Measurements from ENCODE around the gene MDM2.

Gene MDM2

DNA sequence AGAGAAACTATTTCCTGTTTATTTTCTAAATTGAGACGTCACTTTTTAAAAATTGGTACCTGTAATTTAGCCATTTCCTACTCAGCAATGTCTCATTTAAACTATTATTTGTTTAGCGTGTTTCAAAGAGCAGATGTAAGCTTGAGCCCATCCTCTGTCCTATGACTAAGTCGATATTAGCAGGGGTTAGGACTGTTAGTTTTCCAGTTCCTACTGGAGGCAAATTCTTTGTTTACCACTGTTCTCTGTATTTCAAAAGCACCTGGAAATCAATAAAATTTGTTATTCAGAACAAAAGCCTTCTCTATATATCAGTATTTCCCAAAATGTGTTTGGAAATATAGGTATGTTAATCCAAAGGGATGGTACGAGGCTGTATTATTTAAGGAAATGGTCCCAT, 42.4 kb downstream of the MDM2 start:
- no peak for DNase-seq (ENCODE audit: low spot score)
- in situ Hi-C loops (cut with MboI; ENCODE audit: low pct_unique_long_range_greater_than_20kb, low sequenced_read_pairs, unreplicated experiment) = loop anchor here (10.0 kb wide), 1 partner anchor 224 kb away; no protein-coding TSS in a partner anchor
- TF ChIP-seq, protein P1, sequence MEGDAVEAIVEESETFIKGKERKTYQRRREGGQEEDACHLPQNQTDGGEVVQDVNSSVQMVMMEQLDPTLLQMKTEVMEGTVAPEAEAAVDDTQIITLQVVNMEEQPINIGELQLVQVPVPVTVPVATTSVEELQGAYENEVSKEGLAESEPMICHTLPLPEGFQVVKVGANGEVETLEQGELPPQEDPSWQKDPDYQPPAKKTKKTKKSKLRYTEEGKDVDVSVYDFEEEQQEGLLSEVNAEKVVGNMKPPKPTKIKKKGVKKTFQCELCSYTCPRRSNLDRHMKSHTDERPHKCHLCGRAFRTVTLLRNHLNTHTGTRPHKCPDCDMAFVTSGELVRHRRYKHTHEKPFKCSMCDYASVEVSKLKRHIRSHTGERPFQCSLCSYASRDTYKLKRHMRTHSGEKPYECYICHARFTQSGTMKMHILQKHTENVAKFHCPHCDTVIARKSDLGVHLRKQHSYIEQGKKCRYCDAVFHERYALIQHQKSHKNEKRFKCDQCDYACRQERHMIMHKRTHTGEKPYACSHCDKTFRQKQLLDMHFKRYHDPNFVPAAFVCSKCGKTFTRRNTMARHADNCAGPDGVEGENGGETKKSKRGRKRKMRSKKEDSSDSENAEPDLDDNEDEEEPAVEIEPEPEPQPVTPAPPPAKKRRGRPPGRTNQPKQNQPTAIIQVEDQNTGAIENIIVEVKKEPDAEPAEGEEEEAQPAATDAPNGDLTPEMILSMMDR (IDR thresholded peaks at IDR 0.05; ENCODE audit: extremely low read depth, insufficient read depth, missing control alignments) = no peak

DNA sequence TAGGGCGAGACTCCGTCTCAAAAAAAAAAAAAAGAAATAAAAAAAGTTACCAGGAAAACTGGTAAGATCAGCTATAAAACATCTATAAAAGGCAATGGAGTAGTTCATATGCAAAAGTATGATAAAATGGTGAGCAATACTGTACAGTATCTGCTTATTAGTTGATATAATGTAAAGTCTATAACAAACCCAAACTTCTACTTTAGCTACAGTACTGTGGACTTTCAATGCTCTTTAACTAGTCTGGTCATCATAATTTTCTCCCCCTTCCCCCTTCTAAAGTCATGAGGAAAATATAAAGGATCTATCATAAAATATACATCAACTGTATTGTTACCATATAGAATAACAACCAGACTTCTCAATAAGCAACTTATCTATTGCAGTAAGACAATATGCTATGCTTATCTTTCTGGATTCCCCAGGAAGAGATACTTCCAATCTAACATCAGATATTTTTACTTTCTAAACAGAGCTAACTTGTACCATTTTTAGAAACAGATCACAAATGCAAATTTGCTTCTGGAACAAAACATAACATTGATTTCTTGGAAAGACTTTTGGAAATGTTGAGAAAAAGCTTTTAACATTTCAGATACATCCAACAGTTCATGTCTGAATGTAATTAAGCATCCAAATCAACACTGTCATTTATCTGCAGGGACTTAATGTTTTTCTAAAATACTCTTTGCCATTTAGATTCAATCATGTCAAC, 43.8 kb downstream of the MDM2 start:
- TF ChIP-seq, protein P1 (IDR thresholded peaks at IDR 0.05; ENCODE audit: extremely low read depth, insufficient read depth, missing control alignments) = no peak
- in situ Hi-C loops (cut with MboI; ENCODE audit: low pct_unique_long_range_greater_than_20kb, low sequenced_read_pairs, unreplicated experiment) = loop anchor here (10.0 kb wide), 1 partner anchor 223 kb away; no protein-coding TSS in a partner anchor
- DNase-seq (ENCODE audit: low spot score) = no peak

DNA sequence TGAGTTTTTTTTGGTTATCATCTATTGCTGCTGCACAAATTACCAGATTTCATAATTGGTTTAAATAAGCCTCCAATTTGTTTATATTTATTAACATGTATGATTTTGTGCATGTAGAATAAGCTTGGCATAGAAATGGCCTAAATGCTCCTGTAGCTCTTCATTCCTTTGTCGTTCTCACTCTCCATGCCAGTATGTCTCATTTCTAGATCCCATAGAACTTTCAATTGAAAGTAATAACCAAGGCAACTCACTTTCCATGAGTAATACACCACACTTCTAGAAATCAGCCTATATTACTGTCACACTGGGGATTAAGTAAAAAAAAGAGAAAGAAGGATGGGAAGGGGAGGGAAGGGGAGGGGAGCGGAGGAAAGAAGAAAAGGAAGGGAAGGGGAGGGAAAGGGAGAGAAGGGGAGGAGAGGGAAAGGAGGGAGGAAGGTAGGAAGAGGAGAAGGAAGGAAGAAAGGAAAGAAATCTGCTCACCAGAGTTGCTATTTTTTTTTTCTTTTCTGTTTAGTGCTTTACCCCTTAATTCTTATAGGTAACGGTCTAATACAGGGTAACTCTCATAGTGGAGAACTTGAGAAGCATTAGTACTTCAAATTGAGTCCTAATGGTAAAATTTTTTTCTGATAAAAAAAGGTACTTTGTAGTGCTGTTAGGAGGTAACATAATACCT, 45.6 kb downstream of the MDM2 start:
- TF ChIP-seq, protein P1 (IDR thresholded peaks at IDR 0.05; ENCODE audit: extremely low read depth, insufficient read depth, missing control alignments) = no peak
- no peak for DNase-seq (ENCODE audit: low spot score)
- in situ Hi-C loops (cut with MboI; ENCODE audit: low pct_unique_long_range_greater_than_20kb, low sequenced_read_pairs, unreplicated experiment) = loop anchor here (10.0 kb wide), 1 partner anchor 221 kb away; no protein-coding TSS in a partner anchor

DNA sequence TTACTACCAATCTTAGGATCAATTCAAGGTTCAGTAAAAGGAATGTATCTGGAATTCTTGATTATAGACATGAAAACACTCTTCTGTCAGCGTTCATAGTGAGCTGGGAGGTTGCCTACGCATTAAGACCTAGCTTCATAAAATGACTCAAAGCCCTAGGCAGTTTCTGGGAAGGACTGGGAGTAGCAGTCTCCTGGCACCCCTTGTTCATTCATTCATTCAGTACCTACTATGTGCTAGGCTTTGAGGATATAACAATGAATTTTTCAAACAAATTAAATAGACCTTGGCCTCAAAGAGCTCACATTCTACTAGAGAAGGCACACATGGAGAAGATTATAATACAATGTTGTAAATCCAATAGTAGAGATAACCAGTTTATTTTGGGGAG, 46.1 kb downstream of the MDM2 start:
- no peak for DNase-seq (ENCODE audit: low spot score)
- TF ChIP-seq, protein P1 (IDR thresholded peaks at IDR 0.05; ENCODE audit: extremely low read depth, insufficient read depth, missing control alignments) = no peak
- in situ Hi-C loops (cut with MboI; ENCODE audit: low pct_unique_long_range_greater_than_20kb, low sequenced_read_pairs, unreplicated experiment) = loop anchor here (10.0 kb wide), 1 partner anchor 221 kb away; no protein-coding TSS in a partner anchor

DNA sequence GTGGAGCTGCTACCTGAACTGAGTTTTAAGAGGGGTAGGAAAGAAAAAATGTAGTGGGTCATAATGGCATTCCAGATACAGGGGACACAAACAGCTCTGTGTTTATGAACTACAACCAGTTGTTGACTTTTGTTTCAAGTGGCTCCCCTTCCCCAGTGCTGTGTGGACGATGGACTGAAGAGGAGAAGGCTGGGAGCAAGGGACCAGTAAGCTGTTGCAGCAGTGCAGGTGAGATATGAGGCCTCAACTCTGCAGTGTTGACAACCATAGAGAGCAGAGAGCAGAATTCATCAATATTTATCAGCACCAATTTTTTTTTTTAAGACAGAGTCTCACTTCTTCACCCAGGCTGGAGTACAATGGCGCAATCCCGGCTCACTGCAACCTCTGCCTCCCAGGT, 46.6 kb downstream of the MDM2 start:
- DNase-seq (ENCODE audit: low spot score) = no peak
- TF ChIP-seq, protein P1 (IDR thresholded peaks at IDR 0.05; ENCODE audit: extremely low read depth, insufficient read depth, missing control alignments) = no peak
- in situ Hi-C loops (cut with MboI; ENCODE audit: low pct_unique_long_range_greater_than_20kb, low sequenced_read_pairs, unreplicated experiment) = loop anchor here (10.0 kb wide), 1 partner anchor 220 kb away; no protein-coding TSS in a partner anchor

DNA sequence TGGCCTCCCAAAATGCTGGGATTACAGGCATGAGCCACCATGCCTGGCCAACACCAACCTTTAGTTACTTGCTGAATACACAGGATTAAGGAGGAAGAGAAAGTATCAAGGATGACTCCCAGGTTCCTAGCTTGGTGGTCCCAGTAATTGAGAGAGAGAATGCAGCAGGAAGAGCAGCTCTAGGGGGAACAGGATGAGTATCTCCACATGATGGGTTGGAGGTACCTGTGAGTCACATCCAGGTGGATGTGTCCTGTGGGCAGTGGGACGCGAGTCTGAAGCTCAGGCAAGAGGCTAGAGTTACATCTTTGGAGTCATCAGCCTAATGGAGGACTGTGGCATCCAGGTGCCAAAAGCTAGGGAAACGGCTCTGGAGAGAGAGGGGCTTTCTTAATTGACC, 47.1 kb downstream of the MDM2 start:
- no peak for DNase-seq (ENCODE audit: low spot score)
- in situ Hi-C loops (cut with MboI; ENCODE audit: low pct_unique_long_range_greater_than_20kb, low sequenced_read_pairs, unreplicated experiment) = loop anchor here (10.0 kb wide), 1 partner anchor 220 kb away; no protein-coding TSS in a partner anchor

More for the DNA sequence above, 47.1 kb downstream of the MDM2 start:
- TF ChIP-seq, protein P1 (IDR thresholded peaks at IDR 0.05; ENCODE audit: extremely low read depth, insufficient read depth, missing control alignments) = no peak

All from GM13977 (cell line).